GM19395 (cell line): ENCODE measurements around the gene PLEKHG5.

Experiments used
- ATAC-seq: cut with Tn5 transposase; IDR thresholded peaks from one replicate; pipeline ENCODE4 v1.9.1; 2021; ENCODE audit warnings: mild to moderate bottlenecking, moderate library complexity; ENCODE audit not compliant: unreplicated experiment

PLEKHG5 gene, protein sequence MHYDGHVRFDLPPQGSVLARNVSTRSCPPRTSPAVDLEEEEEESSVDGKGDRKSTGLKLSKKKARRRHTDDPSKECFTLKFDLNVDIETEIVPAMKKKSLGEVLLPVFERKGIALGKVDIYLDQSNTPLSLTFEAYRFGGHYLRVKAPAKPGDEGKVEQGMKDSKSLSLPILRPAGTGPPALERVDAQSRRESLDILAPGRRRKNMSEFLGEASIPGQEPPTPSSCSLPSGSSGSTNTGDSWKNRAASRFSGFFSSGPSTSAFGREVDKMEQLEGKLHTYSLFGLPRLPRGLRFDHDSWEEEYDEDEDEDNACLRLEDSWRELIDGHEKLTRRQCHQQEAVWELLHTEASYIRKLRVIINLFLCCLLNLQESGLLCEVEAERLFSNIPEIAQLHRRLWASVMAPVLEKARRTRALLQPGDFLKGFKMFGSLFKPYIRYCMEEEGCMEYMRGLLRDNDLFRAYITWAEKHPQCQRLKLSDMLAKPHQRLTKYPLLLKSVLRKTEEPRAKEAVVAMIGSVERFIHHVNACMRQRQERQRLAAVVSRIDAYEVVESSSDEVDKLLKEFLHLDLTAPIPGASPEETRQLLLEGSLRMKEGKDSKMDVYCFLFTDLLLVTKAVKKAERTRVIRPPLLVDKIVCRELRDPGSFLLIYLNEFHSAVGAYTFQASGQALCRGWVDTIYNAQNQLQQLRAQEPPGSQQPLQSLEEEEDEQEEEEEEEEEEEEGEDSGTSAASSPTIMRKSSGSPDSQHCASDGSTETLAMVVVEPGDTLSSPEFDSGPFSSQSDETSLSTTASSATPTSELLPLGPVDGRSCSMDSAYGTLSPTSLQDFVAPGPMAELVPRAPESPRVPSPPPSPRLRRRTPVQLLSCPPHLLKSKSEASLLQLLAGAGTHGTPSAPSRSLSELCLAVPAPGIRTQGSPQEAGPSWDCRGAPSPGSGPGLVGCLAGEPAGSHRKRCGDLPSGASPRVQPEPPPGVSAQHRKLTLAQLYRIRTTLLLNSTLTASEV

DNA sequence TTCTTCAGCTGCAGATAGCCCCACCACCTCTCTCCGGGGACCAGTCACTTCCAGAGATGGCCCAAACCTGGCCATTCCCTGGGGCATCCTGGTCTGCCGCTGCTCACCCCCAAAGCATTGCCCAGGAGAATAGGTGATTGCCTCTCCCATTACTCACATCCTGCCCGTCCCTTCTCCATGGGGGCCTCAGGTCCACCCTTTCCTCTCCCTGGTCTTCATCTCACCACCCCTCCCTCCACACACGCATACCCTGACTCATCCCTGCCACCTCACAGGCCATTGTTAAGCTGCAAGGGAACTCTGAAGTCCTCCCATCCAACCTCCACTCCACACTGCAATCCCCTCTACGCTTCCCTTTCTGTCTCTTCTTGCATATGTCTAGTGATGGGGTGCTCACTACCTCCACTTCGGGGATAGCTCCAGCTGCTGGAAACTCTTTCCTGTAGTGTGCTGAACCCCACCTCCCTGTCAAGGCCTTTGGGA, at the start of gene PLEKHG5:
Gene PLEKHG5 (minus strand): TSS at position 188 of the 483 bp plus-strand sequence. CDS start 14,096 bp downstream, outside the sequence.
- no peak for ATAC-seq

DNA sequence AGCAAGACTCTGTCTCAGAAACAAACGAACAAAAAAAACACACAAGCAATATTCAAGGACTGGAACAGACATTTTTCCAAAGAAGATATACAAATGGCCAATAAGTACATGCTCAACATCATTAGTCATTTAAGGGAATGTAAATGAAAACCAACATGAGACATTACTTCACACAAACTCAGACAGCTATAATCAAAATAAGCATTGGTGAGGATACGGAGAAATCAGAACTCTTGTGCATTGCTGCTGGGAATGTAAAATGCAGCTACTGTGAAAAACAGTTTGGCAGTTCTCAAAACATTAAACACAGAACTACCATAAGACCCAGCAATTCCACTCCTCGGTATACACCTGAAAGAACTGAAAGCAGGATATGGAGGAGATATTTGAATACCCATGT, 47.5 kb upstream of the PLEKHG5 start:
- ATAC-seq, result no peak

DNA sequence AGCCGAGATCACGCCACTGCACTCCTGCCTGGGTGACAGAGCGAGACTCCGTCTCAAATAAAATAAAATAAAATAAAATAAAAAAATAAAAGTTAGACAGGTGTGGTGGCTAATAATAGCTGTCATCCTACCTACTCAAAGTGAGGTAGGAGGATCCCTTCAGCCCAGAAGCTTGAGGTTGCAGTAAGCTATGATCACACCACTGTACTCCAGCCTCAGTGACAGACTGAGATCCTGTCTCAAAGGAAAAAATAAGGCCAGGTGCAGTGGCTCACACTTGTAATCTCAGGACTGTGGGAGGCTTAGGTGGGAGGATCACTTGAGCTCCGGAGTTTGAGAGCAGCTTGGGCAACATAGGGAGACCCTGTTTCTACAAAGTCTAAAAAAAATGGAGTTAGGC, 44.8 kb upstream of the PLEKHG5 start:
- no peak for ATAC-seq

DNA sequence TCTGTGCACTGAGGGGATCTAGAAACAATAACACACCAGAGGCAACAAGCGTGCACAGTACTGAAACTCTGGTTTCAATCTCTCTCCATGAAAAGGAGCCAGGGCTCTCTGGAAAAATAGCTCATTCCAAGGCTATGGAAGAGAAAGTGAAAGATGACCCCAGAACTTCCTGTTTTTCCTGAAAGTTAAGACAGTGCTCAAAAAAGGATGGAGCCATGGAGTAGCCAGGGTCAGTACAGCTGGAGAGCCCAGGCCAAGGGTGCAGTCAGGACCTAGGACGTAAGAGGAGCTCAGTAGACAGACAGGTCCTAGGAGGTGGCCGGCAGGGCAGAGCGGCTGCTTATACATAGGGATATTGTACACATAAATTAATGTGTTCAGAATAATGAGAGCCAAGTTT, 43.7 kb upstream of the PLEKHG5 start:
- ATAC-seq, result no peak

DNA sequence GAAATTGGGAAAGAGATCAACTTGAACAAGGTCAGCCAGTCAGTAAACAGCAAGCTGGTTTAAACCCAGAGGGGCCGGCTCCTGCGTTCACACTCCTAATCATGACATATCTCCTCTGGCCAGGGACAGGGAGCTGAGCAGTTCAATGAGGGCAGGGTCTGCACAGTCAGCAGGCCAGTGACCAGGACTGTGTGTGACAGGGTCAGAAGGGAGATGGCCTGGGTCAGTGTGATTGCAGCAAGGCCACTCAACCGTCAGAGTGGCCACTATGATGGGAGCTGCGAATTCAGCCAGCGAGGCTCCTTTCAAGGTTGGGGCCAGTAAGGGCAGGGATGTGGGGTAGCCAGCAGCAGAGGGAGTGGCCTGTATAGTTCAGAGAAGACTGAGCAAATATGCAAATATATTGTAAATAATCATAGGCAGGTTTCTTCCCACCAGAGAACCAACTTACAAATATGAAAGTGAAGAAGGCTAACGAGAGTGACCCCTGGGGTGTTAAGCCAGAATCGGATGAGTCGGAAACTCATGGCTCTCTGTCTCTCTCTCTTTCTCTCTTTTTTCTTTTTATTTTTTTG, 42.9 kb upstream of the PLEKHG5 start:
- ATAC-seq, result no peak

DNA sequence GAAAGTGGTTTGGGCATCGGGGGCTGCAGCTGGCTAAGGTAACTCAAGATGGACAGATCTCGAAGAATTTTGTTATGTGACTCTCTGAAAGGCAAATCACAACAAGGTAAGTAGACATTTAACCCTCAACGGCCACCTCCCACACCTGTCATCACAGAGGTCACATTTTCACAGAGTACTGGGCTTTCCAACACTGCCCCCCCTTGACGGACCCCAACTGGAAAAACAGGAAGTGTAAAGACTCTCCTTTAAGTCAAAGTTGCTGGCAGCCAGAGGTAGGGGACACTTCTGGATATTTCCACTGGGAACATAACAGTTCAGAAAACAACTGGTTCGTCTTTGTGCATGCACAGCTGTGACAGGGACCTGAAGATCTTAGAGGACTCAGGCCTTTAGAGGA, 40.5 kb upstream of the PLEKHG5 start:
- no peak for ATAC-seq

DNA sequence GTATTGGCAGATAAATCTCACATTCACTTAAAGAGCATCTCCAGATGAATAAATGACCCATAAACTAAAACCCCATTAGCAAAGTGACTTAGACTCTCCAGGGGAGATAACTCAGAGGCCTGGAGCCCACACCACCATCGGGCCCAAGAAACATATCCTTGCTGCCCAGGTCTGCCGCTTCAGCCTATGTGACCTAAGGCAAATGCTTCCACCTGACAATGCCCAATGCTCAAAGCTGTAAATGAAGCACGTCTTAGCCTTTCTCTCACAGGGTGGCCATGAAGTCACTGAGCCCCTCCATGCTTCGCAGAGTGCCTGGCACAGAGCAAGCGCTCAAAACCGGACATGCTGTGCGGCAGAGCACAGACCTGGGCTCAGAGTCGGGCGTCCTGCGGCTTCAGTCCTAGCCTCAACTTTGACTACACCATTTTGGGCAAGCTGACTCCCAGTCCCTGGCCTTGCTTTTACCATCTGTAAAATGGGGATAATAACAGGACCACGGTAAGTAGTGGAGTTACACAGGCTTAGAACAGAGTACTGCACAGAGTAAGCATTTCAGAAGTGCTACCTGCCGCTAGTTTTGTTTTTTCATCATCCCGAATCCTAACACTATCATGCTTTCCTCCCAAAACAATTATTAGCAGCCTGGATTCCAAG, 39.2 kb upstream of the PLEKHG5 start:
- ATAC-seq, result no peak

DNA sequence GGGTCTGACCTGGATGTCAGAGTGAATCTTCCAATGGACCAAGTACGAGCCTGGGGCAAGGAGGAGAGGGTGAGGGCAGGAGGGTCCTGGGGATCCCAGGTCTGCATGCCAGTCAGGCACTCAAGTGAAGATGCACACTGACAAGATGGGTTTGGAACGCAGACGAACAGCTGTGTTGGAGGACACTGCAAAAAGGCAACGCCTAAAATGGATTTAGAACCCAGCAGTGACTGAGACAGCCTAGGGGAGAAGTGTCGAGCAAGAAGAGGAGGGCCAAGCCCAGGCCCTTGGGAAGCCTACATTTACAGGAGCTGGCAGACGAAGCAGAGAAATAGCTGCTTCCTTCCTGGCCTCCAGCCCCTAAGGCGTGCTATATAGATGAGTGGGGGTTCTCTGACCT, 37.0 kb upstream of the PLEKHG5 start:
- ATAC-seq, result no peak

DNA sequence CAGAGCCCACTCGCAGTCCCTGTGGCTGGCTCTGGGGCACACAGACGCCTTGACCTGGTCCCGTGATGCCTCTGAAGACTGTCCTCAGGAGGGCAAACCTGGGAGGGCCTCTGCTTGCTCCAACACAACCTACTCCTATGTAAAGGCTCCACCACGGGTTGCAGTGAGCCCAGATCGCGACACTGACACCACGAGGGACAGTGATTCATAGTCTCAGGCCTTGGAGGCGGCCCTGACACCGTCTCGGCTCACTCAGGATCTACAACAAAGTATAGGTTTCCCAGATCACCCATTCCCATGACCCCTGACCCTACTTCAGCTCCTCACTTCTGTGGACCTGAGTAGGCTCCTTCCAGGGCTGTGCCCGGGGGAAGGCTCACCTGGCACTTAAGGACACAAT, 34.8 kb upstream of the PLEKHG5 start:
- ATAC-seq, result no peak

DNA sequence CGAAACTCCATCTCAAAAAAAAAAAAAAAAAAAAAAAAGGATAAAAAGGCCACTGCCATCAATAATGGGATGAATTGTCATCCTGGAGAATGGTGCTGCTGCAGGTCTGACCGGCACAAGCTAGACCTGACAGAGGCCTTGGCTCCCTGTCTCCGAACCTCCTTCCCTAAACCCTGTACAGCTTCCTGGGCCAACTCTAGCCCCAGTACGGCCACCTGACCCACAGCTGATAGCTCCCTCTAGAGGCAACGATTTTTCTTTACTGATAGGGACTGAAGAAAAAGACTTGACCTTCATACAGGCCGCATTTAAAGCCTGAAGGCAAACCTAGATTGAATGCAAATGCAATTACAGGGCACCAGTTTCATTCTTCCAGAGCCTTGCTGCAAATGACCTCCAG, 32.1 kb upstream of the PLEKHG5 start:
- no peak for ATAC-seq

DNA sequence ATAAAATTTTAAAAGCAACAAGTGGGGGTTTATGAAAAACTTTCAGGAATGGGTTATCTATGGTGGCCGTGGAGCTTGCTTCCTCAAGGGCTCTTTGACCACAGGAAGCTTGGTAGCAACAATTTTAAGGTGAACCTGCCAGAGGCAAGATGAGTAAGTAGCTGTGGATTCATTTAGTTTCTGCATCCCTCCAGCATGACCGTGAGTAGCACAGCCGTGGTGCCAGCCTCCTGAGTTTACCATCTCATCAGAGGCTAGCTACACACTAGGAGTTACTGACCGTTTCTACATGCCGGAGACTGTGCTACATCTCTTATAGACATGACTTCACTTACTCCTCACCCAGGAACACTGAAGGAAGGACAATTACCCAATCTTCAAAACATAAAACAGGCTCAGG, 30.1 kb upstream of the PLEKHG5 start:
- no peak for ATAC-seq

DNA sequence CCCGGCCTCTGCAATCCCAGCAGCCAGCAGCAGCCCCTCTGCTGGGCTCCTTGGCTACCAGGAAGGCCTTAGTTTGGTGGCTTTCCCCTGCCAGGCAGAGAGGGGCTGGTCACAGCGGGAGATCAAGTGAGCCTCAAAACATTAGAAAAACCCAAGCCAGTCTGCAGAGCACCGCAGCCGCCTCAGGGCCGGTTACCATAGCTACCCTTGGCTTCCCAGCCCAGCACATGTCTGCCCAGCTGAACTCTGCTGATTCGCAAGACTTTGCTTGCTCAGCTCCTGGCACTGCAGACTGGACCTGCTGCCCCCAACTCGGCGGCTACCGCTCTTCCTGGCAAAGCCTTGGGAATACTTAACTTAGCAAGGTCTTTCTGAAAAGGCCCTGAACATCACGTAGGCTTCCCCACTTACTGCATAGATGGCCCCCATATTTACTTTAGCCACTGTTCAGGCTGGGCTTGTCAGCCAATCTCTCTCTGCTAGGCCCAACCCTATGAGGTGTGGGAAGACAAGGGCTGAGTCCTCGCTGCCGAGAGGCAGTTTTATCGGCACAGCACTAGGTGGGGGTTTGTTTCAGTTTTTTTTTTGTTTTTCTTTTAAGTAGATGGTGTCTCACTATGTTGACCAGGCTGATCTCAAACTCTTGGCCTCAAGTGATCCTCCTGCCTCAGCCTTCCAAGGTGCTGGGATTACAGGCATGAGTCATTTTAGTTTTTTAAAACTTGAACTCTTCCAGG, 28.6 kb upstream of the PLEKHG5 start:
- no peak for ATAC-seq

DNA sequence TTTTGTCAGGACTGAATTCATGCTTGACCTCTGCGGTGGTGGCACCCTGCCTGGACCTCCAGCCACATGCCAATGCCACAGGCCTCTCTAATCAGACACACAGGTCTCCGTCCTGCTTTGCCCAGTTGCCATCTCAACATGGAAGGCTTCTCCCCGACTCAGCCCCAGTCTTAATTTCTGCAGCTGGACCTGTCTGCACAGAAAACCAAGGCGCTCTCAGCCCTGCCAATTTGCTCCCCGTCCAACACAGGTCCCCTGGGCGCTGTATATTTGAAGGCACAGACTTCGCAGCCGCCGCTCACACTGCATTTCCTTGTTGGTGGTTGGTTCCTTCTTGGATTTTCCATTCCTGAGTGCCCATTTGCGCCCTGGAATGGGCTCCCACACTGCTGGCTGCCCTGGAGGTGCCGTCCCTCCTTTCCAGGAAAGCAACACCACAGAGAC, 28.0 kb upstream of the PLEKHG5 start:
- ATAC-seq, result no peak

DNA sequence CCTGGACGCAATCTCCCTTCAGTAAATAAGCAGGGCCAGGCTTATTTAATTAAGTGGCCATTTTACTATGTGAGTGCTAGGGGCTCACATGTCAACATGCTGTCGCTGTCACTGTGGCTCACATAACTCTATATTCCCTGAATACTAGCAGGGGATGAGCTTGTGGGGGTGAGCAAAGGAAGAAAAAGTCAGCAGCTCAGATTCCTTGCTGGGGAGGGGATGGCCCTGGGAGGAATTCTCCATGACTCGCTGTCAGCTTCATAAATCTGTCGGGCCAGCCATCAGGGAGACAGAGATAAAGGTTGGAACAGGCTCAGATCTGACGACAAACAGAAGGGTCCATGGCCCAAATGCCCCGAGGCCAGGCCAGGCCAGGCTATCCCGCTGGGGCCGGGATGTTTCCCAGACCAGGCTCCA, 26.0 kb upstream of the PLEKHG5 start:
- no peak for ATAC-seq

DNA sequence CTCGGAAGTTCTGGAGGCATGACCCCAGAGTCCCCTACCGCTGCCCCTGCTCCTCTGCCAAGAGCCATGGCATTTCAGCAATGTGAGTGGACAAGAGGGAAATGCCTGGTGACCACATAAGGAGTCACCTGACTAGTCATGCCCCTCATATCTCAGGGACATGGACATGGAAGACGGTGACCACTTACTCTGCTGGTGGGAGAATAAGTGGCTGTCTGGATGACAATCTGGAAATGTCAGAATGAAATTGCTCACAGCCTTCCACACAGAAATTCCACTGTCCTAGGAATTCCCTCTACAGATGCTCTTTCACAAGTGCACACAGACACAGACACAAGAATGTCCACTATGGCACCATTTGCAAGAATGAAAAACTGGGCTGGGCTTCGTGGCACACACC, 24.3 kb upstream of the PLEKHG5 start:
- ATAC-seq, result no peak

DNA sequence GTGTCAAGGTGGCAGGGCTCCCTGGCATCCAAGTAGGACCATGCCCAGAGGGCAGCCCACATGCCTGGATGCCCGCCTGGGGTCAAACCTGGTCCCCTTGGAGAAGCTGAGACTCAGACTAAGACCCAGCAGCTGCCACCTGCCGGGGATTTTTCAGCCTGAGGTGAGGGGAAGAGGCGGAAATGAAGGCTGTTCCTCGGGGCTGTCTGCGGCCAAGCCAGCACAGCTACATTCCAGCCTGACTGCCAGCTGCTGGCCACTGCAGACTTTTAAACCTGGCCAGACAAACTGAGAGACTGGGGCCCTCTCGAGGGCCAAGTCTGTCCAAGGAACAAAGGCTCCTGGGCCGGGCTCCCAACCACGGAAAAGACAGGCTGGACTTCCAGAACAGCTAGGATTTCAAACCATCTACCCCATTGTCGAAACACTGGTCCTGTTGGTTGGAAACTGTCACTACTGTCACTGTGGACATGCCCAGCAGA, 21.9 kb upstream of the PLEKHG5 start:
- no peak for ATAC-seq

DNA sequence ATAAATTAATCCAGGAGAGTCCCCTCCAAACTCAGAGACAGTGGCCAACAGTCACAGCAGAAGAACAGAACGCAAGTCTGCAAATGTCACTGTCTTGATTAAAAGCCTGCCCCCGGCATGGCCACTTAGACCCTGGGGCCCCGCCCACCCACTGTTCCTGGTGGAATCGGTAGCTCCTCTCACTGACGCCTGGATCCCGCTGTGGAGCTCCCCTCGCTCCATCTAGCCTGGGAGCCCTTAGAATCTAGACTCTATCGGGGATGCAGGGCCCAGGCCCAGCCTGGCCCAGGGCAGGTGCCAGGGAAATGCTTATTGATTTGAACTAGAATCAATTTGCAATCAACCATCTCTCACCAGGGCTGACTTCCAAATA, 21.4 kb upstream of the PLEKHG5 start:
- no peak for ATAC-seq

DNA sequence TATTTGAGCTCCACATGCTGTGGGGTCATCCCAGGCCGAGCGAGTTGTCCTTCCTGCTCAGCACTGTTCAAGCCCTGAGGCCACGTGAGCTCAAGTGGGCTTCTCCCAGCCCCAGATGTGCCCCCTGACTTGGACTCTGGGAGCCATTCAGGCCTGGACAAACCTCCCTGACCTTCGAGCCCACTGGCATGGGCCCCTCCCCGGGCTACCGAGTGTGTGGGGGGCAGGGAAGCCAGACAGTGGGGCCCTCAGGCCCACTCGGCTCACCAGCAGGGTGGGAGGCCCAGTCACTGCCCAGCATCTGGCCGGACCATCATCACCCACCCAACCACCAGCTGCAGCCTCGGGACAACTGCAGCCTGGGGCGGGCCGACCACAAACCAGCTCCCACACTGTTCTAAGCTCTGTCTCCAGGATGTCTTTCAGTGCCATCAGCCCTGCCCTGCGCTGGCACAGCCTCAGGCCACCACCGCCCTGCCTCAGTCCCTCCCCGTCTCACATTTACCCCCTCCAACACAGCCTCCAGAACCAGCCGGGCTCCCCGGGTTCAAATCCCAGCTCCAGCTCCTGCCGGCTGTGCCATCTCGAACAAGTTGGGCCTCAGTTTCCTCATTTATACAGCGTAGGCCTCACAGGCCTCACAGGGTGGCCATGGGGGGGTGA, 20.9 kb upstream of the PLEKHG5 start:
- no peak for ATAC-seq

DNA sequence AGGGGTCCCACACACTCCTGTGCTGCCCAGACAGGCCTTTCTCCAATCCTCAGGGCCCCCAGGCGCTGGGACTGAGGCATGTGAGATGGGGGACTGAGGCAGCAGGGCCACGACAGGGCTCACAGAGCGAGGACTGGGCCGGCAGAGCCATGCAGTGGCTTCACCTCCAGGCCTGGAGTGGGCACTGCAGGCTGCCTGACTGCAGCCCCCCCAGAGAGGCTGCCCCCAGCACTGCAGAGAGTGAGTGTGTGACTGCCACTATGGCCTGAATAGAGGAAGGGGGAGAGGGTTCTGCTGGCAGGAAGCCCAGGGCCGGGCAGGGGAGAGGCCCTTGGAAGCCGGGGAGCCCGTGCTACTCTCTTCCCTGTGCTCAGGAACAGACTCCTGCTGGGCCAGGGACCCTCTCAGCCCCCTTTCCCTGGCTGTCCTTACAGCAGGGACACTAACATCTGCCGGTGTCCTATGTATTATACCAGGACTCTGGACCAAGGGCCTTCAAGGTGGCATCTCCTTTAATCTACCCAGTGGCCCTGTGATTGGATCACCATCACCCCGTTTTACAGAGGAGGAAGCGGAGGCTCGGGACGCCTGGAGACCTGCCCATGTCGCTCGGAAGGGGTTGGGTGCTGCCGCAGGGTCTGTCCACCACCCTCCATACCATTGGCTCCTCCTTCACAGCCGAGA, 20.2 kb upstream of the PLEKHG5 start:
- ATAC-seq, result no peak
